Measurements from ENCODE around the gene WASF1. TPM values are rescaled to one million over a fixed set of nuclear protein-coding genes. Genes with fewer than 3 reads are reported as not detected.

The WASF1 gene
- 57.8 and 81.1 TPM in 2 replicates for total RNA-seq (ENCODE audit: low replicate concordance)

DNA sequence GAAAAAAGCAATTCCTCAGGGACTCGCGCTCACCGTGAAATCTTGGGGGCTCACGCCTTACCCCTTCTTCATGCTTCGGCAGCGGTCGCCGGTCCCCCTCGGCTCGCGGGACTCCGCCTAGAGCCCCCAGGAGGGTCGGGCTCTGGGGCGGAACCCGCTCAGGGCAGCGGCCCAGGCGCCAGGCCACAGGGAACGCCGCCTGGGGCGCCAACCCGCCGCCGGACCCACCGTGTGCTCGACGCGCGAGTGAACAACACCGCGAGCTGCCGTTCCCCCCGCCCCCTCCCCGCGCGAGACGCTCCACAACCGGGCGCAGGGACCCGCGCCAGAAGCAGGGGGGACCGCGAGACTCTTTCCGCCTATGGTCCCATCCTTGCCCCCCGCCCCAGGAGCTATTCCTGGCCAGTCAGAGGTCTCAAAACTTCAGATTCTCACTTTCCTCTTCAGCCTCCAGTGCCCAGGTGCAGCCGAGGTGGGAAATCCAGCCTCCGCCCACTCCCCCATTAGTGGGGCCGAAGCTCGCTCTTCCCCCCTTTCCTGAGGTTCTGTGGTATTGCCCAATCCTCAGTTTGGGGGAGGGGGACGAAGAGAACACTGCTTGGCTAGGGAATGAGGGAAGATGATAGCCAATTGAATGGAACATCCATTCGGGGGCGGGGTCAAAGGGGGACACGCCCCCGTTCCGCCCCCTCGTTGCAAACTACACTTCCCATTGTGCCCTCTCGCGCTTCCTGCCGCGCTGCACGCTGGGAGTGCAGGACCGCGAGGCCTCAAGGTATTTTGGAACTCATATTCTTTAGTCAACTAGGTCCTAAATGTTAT, at the start of gene WASF1:
TSS of gene WASF1 (minus strand) at position 265 of the 822 bp plus-strand sequence. CDS start 52,069 bp downstream, outside the sequence.
- Mint-ChIP-seq H3K9me3 (no peaks in the 10 kb centered on the region), H3K4me1 (peaks cover 5% of the 10 kb centered on the region), H3K36me3 (no peaks in the 10 kb centered on the region), H3K4me3 (peak within 1 kb of the TSS; percentile 90), H3K27ac (peak within 1 kb of the TSS; percentile 35), H3K27me3 (ENCODE audit: insufficient read depth, low read depth) (no peaks in the 10 kb centered on the region)
- Histone ChIP-seq H3K27ac (peak within 1 kb of the TSS; percentile 89), H3K9ac (peak within 1 kb of the TSS; percentile 78), H4K20me1 (ENCODE audit: low read depth) (peaks cover 39% of the 10 kb centered on the region), H3K4me1 (peaks cover 30% of the 10 kb centered on the region), H3K9me3 (ENCODE audit: low read depth) (no peaks in the 10 kb centered on the region), H3K4me2 (peak within 1 kb of the TSS; percentile 94), H3K79me2 (ENCODE audit: low read depth) (peaks cover 89% of the 10 kb centered on the region), H2AFZ (replicated peaks) (peak within 1 kb of the TSS; percentile 92), H3K36me3 (no peaks in the 10 kb centered on the region), H3K27me3 (no peaks in the 10 kb centered on the region), H3F3A (ENCODE audit: low read depth) (peaks cover 5% of the 10 kb centered on the region), H3K4me3 (peak within 1 kb of the TSS; percentile 75)
- TF ChIP-seq, protein P1, sequence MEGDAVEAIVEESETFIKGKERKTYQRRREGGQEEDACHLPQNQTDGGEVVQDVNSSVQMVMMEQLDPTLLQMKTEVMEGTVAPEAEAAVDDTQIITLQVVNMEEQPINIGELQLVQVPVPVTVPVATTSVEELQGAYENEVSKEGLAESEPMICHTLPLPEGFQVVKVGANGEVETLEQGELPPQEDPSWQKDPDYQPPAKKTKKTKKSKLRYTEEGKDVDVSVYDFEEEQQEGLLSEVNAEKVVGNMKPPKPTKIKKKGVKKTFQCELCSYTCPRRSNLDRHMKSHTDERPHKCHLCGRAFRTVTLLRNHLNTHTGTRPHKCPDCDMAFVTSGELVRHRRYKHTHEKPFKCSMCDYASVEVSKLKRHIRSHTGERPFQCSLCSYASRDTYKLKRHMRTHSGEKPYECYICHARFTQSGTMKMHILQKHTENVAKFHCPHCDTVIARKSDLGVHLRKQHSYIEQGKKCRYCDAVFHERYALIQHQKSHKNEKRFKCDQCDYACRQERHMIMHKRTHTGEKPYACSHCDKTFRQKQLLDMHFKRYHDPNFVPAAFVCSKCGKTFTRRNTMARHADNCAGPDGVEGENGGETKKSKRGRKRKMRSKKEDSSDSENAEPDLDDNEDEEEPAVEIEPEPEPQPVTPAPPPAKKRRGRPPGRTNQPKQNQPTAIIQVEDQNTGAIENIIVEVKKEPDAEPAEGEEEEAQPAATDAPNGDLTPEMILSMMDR (IDR thresholded peaks at IDR 0.05), result no peak
- TF ChIP-seq EZH2 (IDR thresholded peaks at IDR 0.05) (no peak), EZH2phosphoT487 (IDR thresholded peaks at IDR 0.05) (no peak)
- DNase-seq (ENCODE audit: low spot score), result peak; percentile 98

DNA sequence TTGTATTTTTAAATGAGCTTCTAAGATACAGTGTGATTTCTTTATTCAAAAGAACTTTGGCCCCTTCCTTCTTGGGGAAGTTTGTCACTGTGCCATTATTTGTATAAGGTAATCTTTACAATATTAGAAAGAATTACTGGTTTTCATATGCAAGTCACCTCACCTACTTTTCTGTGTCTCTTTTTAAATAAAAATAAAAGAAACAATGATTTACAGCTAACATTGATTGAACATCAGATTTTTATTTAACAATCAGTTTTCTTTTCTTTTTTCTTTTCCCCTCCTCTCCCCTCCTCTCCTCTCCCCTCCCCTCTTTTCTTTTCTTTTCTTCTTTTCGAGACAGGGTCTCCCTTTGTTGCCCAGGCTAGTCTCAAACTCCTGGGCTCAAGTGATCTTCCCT, 46.8 kb upstream of the WASF1 start:
- Histone ChIP-seq H3F3A (ENCODE audit: low read depth) (no peaks in the 10 kb centered on the region), H3K4me2 (no peak overlapping the region), H3K4me1 (no peaks in the 10 kb centered on the region), H3K4me3 (no peak overlapping the region), H3K9ac (no peak overlapping the region), H3K79me2 (ENCODE audit: low read depth) (no peaks in the 10 kb centered on the region), H3K27me3 (no peaks in the 10 kb centered on the region), H3K9me3 (ENCODE audit: low read depth) (no peaks in the 10 kb centered on the region), H3K27ac (peak overlapping the region; percentile 23), H3K36me3 (peaks cover 3% of the 10 kb centered on the region), H2AFZ (replicated peaks) (no peak overlapping the region), H4K20me1 (ENCODE audit: low read depth) (no peaks in the 10 kb centered on the region)
- DNase-seq (ENCODE audit: low spot score), result no peak
- no peak overlapping the region for H3K27ac Mint-ChIP-seq
- H3K4me1 Mint-ChIP-seq, result no peaks in the 10 kb centered on the region
- H3K27me3 Mint-ChIP-seq (ENCODE audit: insufficient read depth, low read depth), result peaks cover 2% of the 10 kb centered on the region
- peaks cover 14% of the 10 kb centered on the region for H3K36me3 Mint-ChIP-seq
- TF ChIP-seq, protein P1 (IDR thresholded peaks at IDR 0.05), result no peak
- TF ChIP-seq EZH2 (IDR thresholded peaks at IDR 0.05), result no peak
- no peak for TF ChIP-seq EZH2phosphoT487 (IDR thresholded peaks at IDR 0.05)
- no peak overlapping the region for H3K4me3 Mint-ChIP-seq
- no peaks in the 10 kb centered on the region for H3K9me3 Mint-ChIP-seq

DNA sequence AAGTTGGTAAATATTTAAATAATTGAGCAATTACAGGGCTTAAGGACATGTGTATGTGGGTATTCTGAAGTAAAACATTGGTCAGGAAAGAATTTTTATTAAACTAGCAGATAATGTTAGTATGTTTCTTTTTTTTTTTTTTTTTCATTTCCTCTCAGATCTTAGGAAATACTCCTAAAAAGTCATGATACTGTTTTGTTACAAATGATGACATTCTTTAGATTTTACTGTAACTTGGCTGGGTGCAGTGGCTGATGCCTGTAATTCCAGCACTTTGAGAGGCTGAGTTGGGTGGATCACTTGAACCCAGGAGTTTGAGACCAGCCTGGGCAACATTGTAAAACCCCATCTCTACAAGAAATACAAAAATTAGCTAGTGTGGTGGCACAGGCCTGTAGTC, 42.3 kb upstream of the WASF1 start:
- TF ChIP-seq EZH2phosphoT487 (IDR thresholded peaks at IDR 0.05) (no peak), EZH2 (IDR thresholded peaks at IDR 0.05) (no peak)
- TF ChIP-seq, protein P1 (IDR thresholded peaks at IDR 0.05), result no peak
- H3K27me3 ChIP-seq, result no peaks in the 10 kb centered on the region
- H3K9me3 ChIP-seq (ENCODE audit: low read depth), result no peaks in the 10 kb centered on the region
- no peak overlapping the region for H3K9ac ChIP-seq
- no peak overlapping the region for H3K4me2 ChIP-seq
- Mint-ChIP-seq H3K27ac (no peak overlapping the region), H3K9me3 (no peaks in the 10 kb centered on the region), H3K4me3 (no peak overlapping the region), H3K36me3 (peaks cover 31% of the 10 kb centered on the region), H3K4me1 (no peaks in the 10 kb centered on the region), H3K27me3 (ENCODE audit: insufficient read depth, low read depth) (peaks cover 2% of the 10 kb centered on the region)
- no peak overlapping the region for H2AFZ ChIP-seq (replicated peaks)
- H3K27ac ChIP-seq, result no peak overlapping the region
- H3K4me1 ChIP-seq, result no peaks in the 10 kb centered on the region
- peaks cover 17% of the 10 kb centered on the region for H3K36me3 ChIP-seq
- no peaks in the 10 kb centered on the region for H4K20me1 ChIP-seq (ENCODE audit: low read depth)
- H3K79me2 ChIP-seq (ENCODE audit: low read depth), result no peaks in the 10 kb centered on the region
- no peak overlapping the region for H3K4me3 ChIP-seq
- DNase-seq (ENCODE audit: low spot score), result no peak
- H3F3A ChIP-seq (ENCODE audit: low read depth), result no peaks in the 10 kb centered on the region

Measured in neural progenitor cell (in vitro differentiated cells).